ENCODE data around the gene MTF2. TPM values are rescaled to one million over a fixed set of nuclear protein-coding genes. Genes with fewer than 3 reads are reported as not detected.
A peak's percentile ranks its signal among the peaks of the same experiment; 100 is the strongest.

MTF2 gene
- total and polyA plus RNA-seq, 10 donors: 16.4 to 50.5 (median 39.5) TPM

GRCh38 chr1:93051961-93052360, 27.1 kb upstream of the MTF2 start:
- Histone ChIP-seq H3K4me1 (no peaks in the 10 kb centered on the region), H3K9me3 (no peaks in the 10 kb centered on the region), H3K27me3 (replicated peaks in 1 of 7) (no peaks in the 10 kb centered on the region), H3K4me3 (no peak overlapping the region), H3K36me3 (no peaks in the 10 kb centered on the region), H3K27ac (no peak overlapping the region)
- DNase-seq: no peak
- TF ChIP-seq POLR2AphosphoS5 (IDR thresholded peaks at IDR 0.05) (no peak), POLR2A (IDR thresholded peaks at IDR 0.05) (no peak)
- TF ChIP-seq, protein P1, sequence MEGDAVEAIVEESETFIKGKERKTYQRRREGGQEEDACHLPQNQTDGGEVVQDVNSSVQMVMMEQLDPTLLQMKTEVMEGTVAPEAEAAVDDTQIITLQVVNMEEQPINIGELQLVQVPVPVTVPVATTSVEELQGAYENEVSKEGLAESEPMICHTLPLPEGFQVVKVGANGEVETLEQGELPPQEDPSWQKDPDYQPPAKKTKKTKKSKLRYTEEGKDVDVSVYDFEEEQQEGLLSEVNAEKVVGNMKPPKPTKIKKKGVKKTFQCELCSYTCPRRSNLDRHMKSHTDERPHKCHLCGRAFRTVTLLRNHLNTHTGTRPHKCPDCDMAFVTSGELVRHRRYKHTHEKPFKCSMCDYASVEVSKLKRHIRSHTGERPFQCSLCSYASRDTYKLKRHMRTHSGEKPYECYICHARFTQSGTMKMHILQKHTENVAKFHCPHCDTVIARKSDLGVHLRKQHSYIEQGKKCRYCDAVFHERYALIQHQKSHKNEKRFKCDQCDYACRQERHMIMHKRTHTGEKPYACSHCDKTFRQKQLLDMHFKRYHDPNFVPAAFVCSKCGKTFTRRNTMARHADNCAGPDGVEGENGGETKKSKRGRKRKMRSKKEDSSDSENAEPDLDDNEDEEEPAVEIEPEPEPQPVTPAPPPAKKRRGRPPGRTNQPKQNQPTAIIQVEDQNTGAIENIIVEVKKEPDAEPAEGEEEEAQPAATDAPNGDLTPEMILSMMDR (IDR thresholded peaks at IDR 0.05 in 8 of 11, conservative IDR thresholded peaks at IDR 0.05 in 3 of 11): no peak
- intact Hi-C loops (cut with DNase I; ENCODE audit: low total_unique reads): no loop called here
- WGBS, 5 donors: 90 to 100% (median 95%) methylated on average over 1 of the region's 1 CpG

GRCh38 chr1:93056214-93056613, 22.9 kb upstream of the MTF2 start:
- Histone ChIP-seq H3K9me3 (no peaks in the 10 kb centered on the region), H3K27me3 (replicated peaks in 1 of 7) (no peaks in the 10 kb centered on the region), H3K27ac (no peak overlapping the region), H3K4me3 (no peak overlapping the region), H3K4me1 (no peaks in the 10 kb centered on the region), H3K36me3 (no peaks in the 10 kb centered on the region)
- 37 to 41% (median 39%) methylated on average over 4 of the region's 4 CpGs for WGBS, 5 donors
- intact Hi-C loops (cut with DNase I; ENCODE audit: low total_unique reads): no loop called here
- DNase-seq: no peak
- TF ChIP-seq POLR2AphosphoS5 (IDR thresholded peaks at IDR 0.05) (no peak), POLR2A (IDR thresholded peaks at IDR 0.05) (no peak)
- TF ChIP-seq, protein P1 (IDR thresholded peaks at IDR 0.05 in 8 of 11, conservative IDR thresholded peaks at IDR 0.05 in 3 of 11): no peak

DNA sequence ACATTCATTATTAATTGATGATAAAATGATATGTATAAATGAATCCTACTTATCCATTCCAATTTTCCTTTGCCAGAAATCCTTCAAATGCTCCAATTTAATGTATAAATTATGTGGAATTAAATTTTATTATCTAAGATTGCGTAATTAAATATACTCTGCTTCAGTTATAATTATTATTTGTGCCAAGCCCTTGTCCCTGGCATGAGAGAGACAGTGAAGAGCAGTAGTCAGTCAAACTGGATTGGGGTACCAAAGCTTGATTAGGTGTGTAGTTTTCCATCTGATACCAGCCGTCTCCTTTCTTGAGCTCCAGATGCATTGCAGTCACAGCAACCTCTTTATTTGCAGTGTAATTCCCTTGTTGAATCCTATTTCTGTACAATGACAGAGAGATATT, 22.4 kb upstream of the MTF2 start:
- intact Hi-C loops (cut with DNase I; ENCODE audit: low total_unique reads): no loop called here
- no peak overlapping the region for H3K27ac ChIP-seq
- WGBS, 5 donors: 87 to 97% (median 91%) methylated on average over 2 of the region's 2 CpGs

GRCh38 chr1:93061895-93062792, 16.9 kb upstream of the MTF2 start:
- no peak for DNase-seq
- Histone ChIP-seq H3K4me1 (peaks cover 0 to 7% (median 0%) of the 10 kb centered on the region in 6 donors), H3K9me3 (no peaks in the 10 kb centered on the region), H3K27ac (no peak overlapping the region), H3K27me3 (replicated peaks in 1 of 7) (no peaks in the 10 kb centered on the region), H3K4me3 (no peak overlapping the region), H3K36me3 (no peaks in the 10 kb centered on the region)
- intact Hi-C loops (cut with DNase I; ENCODE audit: low total_unique reads): loop anchor here (2.0 kb wide), 1 partner anchor 39 kb away; no protein-coding TSS in a partner anchor
- WGBS, 5 donors: 55 to 65% (median 60%) methylated on average over 3 of the region's 3 CpGs
- TF ChIP-seq POLR2A (IDR thresholded peaks at IDR 0.05): no peak
- TF ChIP-seq, protein P1 (IDR thresholded peaks at IDR 0.05 in 8 of 11, conservative IDR thresholded peaks at IDR 0.05 in 3 of 11): peak in 10 of 11 experiments; percentile 26 to 71 (median 60)
- TF ChIP-seq POLR2AphosphoS5 (IDR thresholded peaks at IDR 0.05): no peak

More for the DNA sequence above, 22.4 kb upstream of the MTF2 start:
- Histone ChIP-seq H3K27me3 (replicated peaks in 1 of 7) (no peaks in the 10 kb centered on the region), H3K4me1 (no peaks in the 10 kb centered on the region), H3K4me3 (no peak overlapping the region), H3K36me3 (no peaks in the 10 kb centered on the region), H3K9me3 (no peaks in the 10 kb centered on the region)
- no peak for DNase-seq
- TF ChIP-seq POLR2A (IDR thresholded peaks at IDR 0.05) (no peak), POLR2AphosphoS5 (IDR thresholded peaks at IDR 0.05) (no peak)
- TF ChIP-seq, protein P1 (IDR thresholded peaks at IDR 0.05 in 8 of 11, conservative IDR thresholded peaks at IDR 0.05 in 3 of 11): no peak
